GM21528 (cell line): ENCODE results near the gene FRMD8.
"Not testable (repeated sequence)": the region's sequence is repeated elsewhere in the genome, so short reads cannot be mapped to it uniquely, and the experiment has no call there.

ENCODE experiments used
- ATAC-seq: cut with Tn5 transposase; IDR thresholded peaks from one replicate; pipeline ENCODE4 v1.9.1; 2021; ENCODE audit warnings: mild to moderate bottlenecking, moderate library complexity; ENCODE audit not compliant: unreplicated experiment, low FRiP score

The FRMD8 gene

DNA sequence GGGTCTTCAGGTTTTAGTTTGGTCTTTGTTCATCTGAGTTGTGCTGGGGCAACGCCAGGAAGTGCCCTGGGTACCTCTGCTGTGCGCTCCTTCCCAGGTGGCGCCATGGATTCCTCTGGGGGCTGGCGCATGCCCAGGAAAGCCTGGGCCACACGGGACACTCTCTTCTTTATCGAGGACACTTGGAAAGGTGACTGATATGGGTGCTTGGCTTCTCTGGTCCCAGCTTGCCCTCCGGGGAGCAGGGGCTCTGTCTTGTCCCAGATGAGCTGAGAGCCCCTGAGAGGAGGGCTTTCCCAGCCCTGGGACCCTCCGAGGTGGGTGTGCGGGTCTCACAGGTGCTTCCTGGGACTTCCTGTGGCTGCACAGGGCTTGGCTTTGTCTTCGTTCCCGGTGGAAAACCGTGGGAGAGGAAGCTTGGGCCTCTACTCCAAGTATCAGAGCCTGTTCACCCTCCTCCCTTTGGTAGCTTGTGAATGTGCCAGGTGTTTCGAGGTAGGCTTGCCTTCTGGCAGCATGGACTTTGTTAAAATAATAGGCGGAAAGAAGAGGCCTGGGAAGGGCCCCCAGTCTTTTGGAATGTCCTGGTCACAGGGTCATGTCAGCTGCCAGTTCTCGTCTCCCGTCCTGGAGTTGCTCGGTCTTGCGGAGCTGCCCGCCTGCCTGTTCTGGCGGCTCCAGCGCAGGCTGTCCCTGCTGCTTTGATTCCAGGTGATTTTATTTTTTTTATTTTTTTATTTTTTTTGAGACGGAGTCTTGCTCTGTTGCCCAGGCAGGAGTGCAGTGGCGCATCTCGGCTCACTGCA lies 26.0 kb downstream of the FRMD8 start:
- ATAC-seq: no peak

DNA sequence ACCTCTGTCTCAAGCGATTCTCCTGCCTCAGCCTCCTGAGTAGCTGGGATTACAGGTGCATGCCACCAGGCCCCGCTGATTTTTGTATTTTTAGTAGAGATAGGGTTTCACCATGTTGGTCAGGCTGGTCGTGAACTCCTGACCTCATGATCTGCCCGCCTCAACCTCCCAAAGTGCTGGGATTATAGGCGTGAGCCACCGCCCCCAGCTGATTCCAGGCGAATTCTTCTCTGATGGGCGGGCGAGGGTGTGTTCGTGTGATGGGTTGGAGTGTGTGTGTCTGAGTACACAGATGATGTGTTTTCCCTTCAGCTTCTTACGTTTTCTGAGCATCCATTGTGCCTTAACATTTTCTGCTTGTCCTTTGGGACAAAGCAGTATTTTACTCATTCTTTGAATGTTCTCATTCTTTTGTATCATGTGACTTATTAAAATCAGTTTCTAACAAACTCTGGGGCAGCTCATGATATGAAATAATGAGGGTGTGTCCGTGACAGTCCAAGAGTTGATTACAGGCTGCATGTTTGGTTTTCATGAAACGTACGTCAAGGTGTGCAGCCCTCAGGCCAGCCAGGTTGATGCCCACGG lies 26.7 kb downstream of the FRMD8 start:
- ATAC-seq: not testable (repeated sequence)

GRCh38 chr11:65414776-65415498 lies 28.5 kb downstream of the FRMD8 start:
- ATAC-seq: no peak

GRCh38 chr11:65415499-65416340 lies 29.3 kb downstream of the FRMD8 start:
- no peak for ATAC-seq

DNA sequence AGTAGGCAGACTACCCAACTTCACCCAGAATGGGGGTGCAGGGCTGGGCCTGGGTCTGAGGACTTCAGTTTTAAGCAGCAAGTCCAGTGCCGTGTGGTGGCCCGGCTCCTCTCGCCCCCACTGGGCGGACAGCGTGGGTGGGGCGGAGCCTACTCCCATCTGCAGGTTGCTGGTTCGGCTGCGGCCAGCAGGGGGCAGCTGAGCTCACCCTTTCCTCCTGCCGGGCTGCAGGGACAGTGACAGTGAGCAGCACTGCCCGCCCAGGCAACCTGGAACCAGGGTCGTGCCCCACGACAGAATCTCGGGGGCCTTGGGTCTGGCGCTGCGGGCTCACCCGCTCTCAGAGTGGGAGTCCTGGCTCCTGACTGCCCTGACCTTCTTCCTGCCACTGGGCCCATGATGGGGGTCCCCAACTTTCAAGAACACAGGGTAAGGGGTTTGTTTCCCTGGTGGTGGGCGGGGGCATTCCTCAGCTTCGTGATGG lies 29.9 kb downstream of the FRMD8 start:
- ATAC-seq: no peak

GRCh38 chr11:65416841-65417701 lies 30.6 kb downstream of the FRMD8 start:
- no peak for ATAC-seq

DNA sequence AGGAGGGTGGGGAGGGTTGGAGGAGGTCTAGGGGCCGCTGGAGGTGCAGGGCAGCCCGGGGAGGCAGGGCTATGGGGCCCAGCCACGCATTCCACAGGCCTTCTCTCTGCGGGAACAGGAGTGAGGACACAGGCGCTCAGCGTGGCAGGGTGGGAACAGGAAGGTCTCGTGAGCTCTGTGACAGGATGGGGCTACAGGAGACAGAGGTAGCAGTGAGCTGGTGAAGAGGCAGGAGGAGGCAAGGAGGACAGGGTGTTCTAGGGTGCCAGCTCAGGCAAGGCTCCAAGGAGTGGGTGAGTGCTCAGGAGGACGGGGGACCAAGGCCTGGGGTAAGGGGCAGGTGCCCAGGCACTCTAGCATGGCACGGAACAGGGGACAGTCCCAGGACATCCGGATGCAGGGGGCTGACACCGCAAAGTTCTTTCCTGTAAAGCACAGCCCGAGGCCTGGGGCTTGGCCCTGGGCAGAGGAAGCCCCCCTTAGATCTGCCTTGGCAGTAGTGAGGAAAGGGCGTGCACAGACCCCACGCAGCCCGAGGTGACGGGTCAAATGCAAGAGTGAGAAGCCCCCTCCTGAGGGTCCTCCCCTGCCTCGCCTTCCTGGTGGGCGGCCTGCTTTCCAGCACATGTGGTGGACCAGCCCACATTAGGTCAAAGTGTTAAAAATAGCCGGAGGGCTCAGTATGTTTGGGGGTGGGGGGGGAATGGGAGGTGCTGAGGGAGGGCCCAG lies 31.4 kb downstream of the FRMD8 start:
- no peak for ATAC-seq

GRCh38 chr11:65418431-65418680 lies 31.9 kb downstream of the FRMD8 start:
- ATAC-seq: no peak

DNA sequence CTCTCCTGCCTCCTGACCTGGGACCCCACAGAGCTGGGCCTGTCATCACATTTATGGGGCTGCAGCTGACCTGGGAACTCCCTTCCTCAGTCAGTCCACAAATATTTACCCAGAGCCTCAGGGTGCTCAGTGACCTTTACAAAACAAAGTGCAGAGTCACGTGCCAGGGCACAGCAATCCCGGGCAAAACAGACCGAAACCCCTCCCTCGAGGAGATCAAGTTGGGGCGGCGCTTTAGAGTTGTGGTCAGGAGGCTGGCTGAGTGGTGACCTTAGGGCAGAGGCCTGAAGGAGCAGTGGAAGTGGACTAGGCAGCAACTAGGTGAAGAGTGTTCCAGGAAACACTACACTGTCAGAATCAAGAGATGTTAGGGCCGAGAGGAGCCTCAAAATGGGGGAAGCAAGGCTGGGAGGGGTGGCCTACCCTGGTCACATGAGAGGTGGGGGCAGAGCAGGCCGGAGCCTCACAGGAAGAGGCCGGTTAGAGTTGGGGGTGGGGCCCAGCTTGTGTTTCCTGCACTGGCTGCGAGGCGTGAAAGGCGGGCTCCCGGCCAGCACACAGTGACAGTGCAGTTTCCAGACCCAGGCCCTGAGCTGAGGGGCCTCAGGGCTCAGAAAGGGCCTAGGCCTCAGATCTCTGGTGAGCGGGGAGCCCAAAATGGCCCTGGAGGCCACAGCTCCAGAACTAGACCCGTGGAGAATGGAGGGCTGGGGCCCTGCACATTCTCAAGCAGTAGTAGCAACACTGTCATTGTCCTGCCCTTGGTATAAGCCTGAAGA lies 32.4 kb downstream of the FRMD8 start:
- peak; percentile 33 for ATAC-seq

- ATAC-seq: no peak
Measured at GRCh38 chr11:65419460-65419771, 33.0 kb downstream of the FRMD8 start.

GRCh38 chr11:65419772-65420481 lies 33.5 kb downstream of the FRMD8 start:
- no peak for ATAC-seq

DNA sequence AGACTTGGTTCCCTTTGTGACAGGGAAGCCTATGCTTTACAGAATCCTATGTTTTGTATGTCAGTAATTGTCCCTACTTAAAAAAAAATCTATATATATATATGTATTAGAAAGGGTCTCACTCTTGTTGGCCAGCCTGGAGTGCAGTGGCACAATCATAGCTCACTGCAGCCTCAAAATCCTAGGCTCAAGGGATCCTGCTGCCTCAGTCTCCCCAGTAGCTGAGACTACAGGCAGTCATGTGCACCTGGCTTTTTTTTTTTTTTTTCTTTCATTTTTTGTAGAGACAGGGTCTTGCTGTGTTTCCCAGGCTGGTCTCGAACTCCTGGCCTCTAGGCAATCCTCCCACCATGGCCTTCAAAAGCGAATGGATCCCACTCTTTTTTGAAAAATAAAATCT lies 34.1 kb downstream of the FRMD8 start:
- no peak for ATAC-seq

GRCh38 chr11:65420979-65421793 lies 34.7 kb downstream of the FRMD8 start:
- no peak for ATAC-seq

DNA sequence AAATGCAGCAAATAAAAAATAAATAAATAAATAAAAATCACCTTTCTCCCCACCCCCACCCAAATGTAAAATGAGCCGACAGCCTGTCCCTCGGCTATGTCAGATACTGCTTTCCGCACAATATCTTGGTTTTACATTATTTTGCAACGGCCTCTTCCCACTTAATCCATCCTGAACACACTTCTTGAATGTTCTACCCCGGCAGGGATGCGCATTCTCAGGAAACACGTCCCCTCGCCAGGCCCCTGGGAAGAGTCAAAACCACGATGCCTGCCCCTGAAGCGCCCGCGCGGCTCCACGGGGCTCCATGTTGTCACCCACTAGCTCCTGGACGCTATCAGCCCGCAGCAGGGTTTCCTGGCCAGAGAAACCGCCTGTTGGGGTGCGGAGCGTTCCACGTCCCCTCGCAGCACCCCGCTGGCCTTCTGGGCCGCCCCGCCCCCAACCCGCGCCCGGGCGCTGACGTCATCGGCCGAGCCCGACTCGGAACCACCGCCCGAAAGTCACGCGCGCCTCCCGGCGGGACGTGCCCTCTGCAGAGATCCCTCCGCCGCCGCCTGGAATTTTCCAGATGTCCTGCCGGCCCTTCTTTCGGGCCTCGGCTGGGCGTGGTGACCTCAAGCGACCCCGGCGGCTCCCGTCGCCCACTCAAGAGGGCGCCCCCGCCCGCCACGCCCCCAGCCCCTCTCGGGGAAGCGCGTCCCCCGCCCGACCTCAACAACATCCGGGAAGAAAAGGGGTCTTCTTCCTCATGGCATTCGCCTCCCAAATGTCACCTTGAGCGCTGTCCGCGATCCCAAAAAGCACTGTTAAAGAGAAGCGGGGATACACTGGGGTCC lies 35.6 kb downstream of the FRMD8 start:
- ATAC-seq: no peak

DNA sequence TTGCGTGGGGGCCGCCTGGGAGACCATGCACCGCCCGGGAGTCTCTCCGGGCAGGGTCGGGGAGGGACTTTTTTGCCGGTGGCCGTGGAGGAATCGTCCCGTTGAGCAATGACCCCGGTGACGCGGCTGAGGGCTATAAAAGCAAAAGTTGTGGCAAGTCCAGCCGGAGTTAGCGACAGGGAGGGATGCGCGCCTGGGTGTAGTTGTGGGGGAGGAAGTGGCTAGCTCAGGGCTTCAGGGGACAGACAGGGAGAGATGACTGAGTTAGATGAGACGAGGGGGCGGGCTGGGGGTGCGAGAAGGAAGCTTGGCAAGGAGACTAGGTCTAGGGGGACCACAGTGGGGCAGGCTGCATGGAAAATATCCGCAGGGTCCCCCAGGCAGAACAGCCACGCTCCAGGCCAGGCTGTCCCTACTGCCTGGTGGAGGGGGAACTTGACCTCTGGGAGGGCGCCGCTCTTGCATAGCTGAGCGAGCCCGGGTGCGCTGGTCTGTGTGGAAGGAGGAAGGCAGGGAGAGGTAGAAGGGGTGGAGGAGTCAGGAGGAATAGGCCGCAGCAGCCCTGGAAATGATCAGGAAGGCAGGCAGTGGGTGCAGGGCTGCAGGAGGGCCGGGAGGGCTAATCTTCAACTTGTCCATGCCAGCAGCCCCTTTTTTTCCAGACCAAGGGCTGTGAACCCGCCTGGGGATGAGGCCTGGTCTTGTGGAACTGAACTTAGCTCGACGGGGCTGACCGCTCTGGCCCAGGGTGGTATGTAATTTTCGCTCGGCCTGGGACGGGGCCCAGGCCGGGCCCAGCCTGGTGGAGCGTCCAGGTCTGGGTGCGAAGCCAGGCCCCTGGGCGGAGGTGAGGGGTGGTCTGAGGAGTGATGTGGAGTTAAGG lies 36.4 kb downstream of the FRMD8 start, which contains the start of gene NEAT1:
Gene NEAT1, plus strand, starts transcription at position 166 of the 883 bp plus-strand sequence.
- peak; percentile 21 for ATAC-seq
